GM12878 (cell line): ENCODE measurements around the gene VAV2. TPM values are rescaled to one million over a fixed set of nuclear protein-coding genes. Genes with fewer than 3 reads are reported as not detected.

Source experiments
- POU2F2 ChIP-seq: IDR thresholded peaks from 3 replicates; pipeline ENCODE4 v1.6.1; 2011; ENCODE audit warnings: low read depth, mild to moderate bottlenecking, low read length, borderline replicate concordance
- RBBP5 ChIP-seq: fragments of 200-600 bp; sonication (generic); conservative IDR thresholded peaks from 2 replicates; pipeline ENCODE4 v1.6.1; 2016
- SMAD1 ChIP-seq: fragments of 450-650 bp; IDR thresholded peaks from 2 replicates; pipeline ENCODE4 v1.6.1; 2018; ENCODE audit warnings: mild to moderate bottlenecking, low read depth; ENCODE audit not compliant: partially characterized antibody
- polyA plus RNA-seq, 11 experiments: library from polyadenylated mRNA; depleted of rRNA in 4 of 11; unstranded in 6 of 11; stranded (reverse) in 5 of 11; fragments of >200 nt; fragmentation: Nextera tagmentation in 4 of 11; fragmentation: Illumina TruSeq in 1 of 11; extraction: Ambion mirVana in 4 of 11; extraction: Trizol in 1 of 11; gene quantifications; 1 replicate in 1 of 11; 2 replicates in 10 of 11; pipeline versions ENCODE4 v1.2.1 to v1.2.3, GENCODE V29; 2011 to 2016; ENCODE audit warnings: inconsistent platforms in 2 of 11, missing spikeins in 2 of 11, low read depth in 1 of 11
- total RNA-seq, 4 experiments: library from RNA; depleted of rRNA in 3 of 4; stranded (reverse); fragments of >200 nt in 3 of 4; fragmentation: Illumina TruSeq in 1 of 4; extraction: Trizol in 1 of 4; gene quantifications; 2 replicates each; pipeline versions ENCODE4 v1.2.1 to v1.2.3, GENCODE V29; 2013 to 2021
- TF ChIP-seq, protein P1 (sequence below): IDR thresholded peaks from 2 replicates; pipeline ENCODE4 v1.6.1; 2012; ENCODE audit warnings: improper control_type of control experiment, low read depth, low read length; ENCODE audit not compliant: insufficient replicate concordance
- TF ChIP-seq, protein P2 (sequence below): IDR thresholded peaks from 2 replicates; pipeline ENCODE4 v1.6.1; 2012; ENCODE audit warnings: mild to moderate bottlenecking, low read depth, low read length
- TF ChIP-seq, protein P3 (sequence below): fragments of 150-350 bp; IDR thresholded peaks from 2 replicates; pipeline ENCODE4 v1.6.1; 2014; ENCODE audit warnings: mild to moderate bottlenecking, low read depth, low read length

Gene VAV2
- total and polyA plus RNA-seq, 10 of the 15 experiments (the other 5 are each of a cell fraction or from before 2014, with no cell fraction given) = 0.13 to 43.9 (median 16.9) TPM

DNA sequence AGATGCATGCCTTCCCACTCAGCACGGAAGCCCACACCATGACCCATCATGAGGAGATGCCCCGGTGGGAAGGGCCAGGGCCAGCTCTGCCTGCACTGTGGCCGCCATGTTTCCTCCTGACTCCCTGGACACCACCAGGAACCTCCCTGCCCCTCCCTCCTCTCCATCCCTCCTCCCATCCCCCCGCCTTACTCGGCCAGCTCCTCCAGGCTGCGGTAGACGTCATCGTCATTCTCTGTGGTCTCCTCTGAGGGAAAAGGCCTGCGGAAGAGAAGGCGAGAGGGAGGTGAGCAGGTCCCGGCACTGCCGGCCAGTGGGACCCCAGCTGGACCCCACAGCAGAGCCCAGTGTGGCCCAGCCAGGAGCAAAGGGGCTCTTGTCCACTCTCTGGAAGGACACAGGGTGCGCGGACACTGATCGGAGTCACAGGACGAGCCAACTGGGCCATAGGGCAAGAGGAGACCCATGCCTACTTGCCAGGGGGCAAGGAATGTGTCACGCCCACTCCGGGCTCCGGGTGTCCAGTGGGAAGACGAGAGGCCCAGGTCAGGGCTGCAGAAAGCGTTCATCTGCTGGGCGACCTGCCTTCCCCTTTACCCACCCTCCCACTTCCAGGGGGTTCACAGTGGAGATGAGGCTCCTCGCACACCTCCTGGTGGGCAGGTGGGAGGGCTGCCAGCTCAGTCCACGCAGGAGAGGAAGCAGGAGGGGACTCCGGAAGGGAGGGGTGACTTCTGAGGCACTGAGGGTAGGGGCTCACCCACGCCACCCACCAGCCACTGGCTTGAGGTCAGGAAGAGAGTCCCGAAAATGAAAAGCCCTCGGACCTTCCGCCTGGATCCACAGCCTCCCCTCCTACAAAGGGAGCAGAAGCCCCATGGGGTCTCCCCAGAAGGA is 157.8 kb downstream of the VAV2 start (continued):
- TF ChIP-seq, protein P1, sequence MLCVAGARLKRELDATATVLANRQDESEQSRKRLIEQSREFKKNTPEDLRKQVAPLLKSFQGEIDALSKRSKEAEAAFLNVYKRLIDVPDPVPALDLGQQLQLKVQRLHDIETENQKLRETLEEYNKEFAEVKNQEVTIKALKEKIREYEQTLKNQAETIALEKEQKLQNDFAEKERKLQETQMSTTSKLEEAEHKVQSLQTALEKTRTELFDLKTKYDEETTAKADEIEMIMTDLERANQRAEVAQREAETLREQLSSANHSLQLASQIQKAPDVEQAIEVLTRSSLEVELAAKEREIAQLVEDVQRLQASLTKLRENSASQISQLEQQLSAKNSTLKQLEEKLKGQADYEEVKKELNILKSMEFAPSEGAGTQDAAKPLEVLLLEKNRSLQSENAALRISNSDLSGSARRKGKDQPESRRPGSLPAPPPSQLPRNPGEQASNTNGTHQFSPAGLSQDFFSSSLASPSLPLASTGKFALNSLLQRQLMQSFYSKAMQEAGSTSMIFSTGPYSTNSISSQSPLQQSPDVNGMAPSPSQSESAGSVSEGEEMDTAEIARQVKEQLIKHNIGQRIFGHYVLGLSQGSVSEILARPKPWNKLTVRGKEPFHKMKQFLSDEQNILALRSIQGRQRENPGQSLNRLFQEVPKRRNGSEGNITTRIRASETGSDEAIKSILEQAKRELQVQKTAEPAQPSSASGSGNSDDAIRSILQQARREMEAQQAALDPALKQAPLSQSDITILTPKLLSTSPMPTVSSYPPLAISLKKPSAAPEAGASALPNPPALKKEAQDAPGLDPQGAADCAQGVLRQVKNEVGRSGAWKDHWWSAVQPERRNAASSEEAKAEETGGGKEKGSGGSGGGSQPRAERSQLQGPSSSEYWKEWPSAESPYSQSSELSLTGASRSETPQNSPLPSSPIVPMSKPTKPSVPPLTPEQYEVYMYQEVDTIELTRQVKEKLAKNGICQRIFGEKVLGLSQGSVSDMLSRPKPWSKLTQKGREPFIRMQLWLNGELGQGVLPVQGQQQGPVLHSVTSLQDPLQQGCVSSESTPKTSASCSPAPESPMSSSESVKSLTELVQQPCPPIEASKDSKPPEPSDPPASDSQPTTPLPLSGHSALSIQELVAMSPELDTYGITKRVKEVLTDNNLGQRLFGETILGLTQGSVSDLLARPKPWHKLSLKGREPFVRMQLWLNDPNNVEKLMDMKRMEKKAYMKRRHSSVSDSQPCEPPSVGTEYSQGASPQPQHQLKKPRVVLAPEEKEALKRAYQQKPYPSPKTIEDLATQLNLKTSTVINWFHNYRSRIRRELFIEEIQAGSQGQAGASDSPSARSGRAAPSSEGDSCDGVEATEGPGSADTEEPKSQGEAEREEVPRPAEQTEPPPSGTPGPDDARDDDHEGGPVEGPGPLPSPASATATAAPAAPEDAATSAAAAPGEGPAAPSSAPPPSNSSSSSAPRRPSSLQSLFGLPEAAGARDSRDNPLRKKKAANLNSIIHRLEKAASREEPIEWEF = no peak
- TF ChIP-seq POU2F2 = no peak
- TF ChIP-seq, protein P2, sequence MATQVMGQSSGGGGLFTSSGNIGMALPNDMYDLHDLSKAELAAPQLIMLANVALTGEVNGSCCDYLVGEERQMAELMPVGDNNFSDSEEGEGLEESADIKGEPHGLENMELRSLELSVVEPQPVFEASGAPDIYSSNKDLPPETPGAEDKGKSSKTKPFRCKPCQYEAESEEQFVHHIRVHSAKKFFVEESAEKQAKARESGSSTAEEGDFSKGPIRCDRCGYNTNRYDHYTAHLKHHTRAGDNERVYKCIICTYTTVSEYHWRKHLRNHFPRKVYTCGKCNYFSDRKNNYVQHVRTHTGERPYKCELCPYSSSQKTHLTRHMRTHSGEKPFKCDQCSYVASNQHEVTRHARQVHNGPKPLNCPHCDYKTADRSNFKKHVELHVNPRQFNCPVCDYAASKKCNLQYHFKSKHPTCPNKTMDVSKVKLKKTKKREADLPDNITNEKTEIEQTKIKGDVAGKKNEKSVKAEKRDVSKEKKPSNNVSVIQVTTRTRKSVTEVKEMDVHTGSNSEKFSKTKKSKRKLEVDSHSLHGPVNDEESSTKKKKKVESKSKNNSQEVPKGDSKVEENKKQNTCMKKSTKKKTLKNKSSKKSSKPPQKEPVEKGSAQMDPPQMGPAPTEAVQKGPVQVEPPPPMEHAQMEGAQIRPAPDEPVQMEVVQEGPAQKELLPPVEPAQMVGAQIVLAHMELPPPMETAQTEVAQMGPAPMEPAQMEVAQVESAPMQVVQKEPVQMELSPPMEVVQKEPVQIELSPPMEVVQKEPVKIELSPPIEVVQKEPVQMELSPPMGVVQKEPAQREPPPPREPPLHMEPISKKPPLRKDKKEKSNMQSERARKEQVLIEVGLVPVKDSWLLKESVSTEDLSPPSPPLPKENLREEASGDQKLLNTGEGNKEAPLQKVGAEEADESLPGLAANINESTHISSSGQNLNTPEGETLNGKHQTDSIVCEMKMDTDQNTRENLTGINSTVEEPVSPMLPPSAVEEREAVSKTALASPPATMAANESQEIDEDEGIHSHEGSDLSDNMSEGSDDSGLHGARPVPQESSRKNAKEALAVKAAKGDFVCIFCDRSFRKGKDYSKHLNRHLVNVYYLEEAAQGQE = no peak
- TF ChIP-seq, protein P3, sequence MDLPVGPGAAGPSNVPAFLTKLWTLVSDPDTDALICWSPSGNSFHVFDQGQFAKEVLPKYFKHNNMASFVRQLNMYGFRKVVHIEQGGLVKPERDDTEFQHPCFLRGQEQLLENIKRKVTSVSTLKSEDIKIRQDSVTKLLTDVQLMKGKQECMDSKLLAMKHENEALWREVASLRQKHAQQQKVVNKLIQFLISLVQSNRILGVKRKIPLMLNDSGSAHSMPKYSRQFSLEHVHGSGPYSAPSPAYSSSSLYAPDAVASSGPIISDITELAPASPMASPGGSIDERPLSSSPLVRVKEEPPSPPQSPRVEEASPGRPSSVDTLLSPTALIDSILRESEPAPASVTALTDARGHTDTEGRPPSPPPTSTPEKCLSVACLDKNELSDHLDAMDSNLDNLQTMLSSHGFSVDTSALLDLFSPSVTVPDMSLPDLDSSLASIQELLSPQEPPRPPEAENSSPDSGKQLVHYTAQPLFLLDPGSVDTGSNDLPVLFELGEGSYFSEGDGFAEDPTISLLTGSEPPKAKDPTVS = no peak
- no peak for TF ChIP-seq RBBP5
- TF ChIP-seq SMAD1 = no peak
